HPDE6-E6E7 (cell line): Measurements from ENCODE around the gene ELFN1.

Experiments
- DNase-seq: peaks from one replicate; pipeline ENCODE4 v3.0.0; 2011; ENCODE audit warnings: missing footprints; ENCODE audit errors: extremely low spot score

Gene ELFN1

GRCh38 chr7:1663857-1664651, 6.0 kb upstream of the ELFN1 start:
- DNase-seq: no peak

GRCh38 chr7:1664711-1665548, 5.1 kb upstream of the ELFN1 start:
- no peak for DNase-seq

- no peak for DNase-seq
Observed at GRCh38 chr7:1665549-1666316, 4.3 kb upstream of the ELFN1 start.

GRCh38 chr7:1666317-1666822, 3.7 kb upstream of the ELFN1 start:
- DNase-seq: no peak

- DNase-seq: no peak
Observed at GRCh38 chr7:1666823-1667565, 3.1 kb upstream of the ELFN1 start.

GRCh38 chr7:1667566-1668395, 2.3 kb upstream of the ELFN1 start:
- DNase-seq: no peak

GRCh38 chr7:1668396-1669063, 1.5 kb upstream of the ELFN1 start:
- no peak for DNase-seq

- no peak for DNase-seq
Observed at GRCh38 chr7:1669064-1669951, 769 bp upstream of the ELFN1 start.

GRCh38 chr7:1670894-1671593, 967 bp downstream of the ELFN1 start:
- DNase-seq: no peak

- no peak for DNase-seq
Observed at GRCh38 chr7:1671594-1672451, 1.7 kb downstream of the ELFN1 start.

- no peak for DNase-seq
Observed at GRCh38 chr7:1672851-1673486, 2.9 kb downstream of the ELFN1 start.

GRCh38 chr7:1673581-1674118, 3.6 kb downstream of the ELFN1 start:
- DNase-seq: no peak

GRCh38 chr7:1674161-1675035, 4.3 kb downstream of the ELFN1 start:
- DNase-seq: no peak

GRCh38 chr7:1675036-1675671, 5.1 kb downstream of the ELFN1 start:
- DNase-seq: no peak
